WTC11 (cell line): ENCODE results near the gene RSPH1.

ENCODE experiments used
- ESRRA ChIP-seq: sonication (generic); formaldehyde crosslinking; IDR thresholded peaks from 2 replicates; pipeline ENCODE4 v1.8.1; 2022; ENCODE audit warnings: mild to moderate bottlenecking, missing genetic modification reagents, borderline replicate concordance
- ZNF138 ChIP-seq: sonication (generic); formaldehyde crosslinking; conservative IDR thresholded peaks from 2 replicates; pipeline ENCODE4 v1.8.1; 2022; ENCODE audit warnings: mild to moderate bottlenecking, moderate library complexity, missing genetic modification reagents
- ZNF317 ChIP-seq: sonication (generic); formaldehyde crosslinking; IDR thresholded peaks from 2 replicates; pipeline ENCODE4 v1.8.1; 2023; ENCODE audit warnings: low read depth, mild to moderate bottlenecking, moderate library complexity, missing genetic modification reagents, borderline replicate concordance
- TF ChIP-seq, protein P1 (sequence below): fragments of 200-600 bp; IDR thresholded peaks from 2 replicates; pipeline ENCODE4 v1.8.0; 2022; ENCODE audit warnings: antibody characterized with exemption
- TF ChIP-seq, protein P2 (sequence below): sonication (generic); formaldehyde crosslinking; IDR thresholded peaks from 2 replicates; pipeline ENCODE4 v1.8.1; 2022; ENCODE audit warnings: low read depth, mild to moderate bottlenecking, moderate library complexity, missing genetic modification reagents, borderline replicate concordance

DNA sequence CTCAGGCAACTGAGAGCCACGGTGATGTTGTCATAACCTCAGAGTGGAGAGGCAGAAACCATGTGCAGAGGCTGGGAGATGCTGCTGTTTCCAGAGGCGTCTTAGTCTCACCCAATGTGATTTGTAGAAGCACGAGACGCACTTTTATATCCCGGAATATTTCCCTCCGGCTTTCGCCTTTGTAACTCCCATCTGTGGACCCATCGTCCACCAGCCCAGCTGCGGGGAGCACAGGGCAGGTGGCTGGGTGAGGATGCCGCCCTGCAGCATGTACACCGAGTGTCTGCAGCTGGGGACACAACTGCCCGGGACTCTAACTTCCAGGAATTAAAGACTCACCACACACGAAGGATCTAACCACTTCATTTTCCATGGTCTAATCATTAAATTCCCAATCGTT, 48.8 kb downstream of the RSPH1 start:
- TF ChIP-seq ZNF138 (CRISPR knock-in tag) (no peak), ZNF317 (no peak), ESRRA (CRISPR knock-in tag) (no peak)
- TF ChIP-seq, protein P1, sequence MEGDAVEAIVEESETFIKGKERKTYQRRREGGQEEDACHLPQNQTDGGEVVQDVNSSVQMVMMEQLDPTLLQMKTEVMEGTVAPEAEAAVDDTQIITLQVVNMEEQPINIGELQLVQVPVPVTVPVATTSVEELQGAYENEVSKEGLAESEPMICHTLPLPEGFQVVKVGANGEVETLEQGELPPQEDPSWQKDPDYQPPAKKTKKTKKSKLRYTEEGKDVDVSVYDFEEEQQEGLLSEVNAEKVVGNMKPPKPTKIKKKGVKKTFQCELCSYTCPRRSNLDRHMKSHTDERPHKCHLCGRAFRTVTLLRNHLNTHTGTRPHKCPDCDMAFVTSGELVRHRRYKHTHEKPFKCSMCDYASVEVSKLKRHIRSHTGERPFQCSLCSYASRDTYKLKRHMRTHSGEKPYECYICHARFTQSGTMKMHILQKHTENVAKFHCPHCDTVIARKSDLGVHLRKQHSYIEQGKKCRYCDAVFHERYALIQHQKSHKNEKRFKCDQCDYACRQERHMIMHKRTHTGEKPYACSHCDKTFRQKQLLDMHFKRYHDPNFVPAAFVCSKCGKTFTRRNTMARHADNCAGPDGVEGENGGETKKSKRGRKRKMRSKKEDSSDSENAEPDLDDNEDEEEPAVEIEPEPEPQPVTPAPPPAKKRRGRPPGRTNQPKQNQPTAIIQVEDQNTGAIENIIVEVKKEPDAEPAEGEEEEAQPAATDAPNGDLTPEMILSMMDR: no peak
- TF ChIP-seq, protein P2, sequence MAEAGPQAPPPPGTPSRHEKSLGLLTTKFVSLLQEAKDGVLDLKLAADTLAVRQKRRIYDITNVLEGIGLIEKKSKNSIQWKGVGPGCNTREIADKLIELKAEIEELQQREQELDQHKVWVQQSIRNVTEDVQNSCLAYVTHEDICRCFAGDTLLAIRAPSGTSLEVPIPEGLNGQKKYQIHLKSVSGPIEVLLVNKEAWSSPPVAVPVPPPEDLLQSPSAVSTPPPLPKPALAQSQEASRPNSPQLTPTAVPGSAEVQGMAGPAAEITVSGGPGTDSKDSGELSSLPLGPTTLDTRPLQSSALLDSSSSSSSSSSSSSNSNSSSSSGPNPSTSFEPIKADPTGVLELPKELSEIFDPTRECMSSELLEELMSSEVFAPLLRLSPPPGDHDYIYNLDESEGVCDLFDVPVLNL (CRISPR knock-in tag): no peak
